NCI-H774 (cell line): ENCODE data around the gene GRM3.

Source experiments
- DNase-seq: peaks from one replicate; lab custom pipeline; 2025; lab: John Stamatoyannopoulos, UW

The GRM3 gene

DNA sequence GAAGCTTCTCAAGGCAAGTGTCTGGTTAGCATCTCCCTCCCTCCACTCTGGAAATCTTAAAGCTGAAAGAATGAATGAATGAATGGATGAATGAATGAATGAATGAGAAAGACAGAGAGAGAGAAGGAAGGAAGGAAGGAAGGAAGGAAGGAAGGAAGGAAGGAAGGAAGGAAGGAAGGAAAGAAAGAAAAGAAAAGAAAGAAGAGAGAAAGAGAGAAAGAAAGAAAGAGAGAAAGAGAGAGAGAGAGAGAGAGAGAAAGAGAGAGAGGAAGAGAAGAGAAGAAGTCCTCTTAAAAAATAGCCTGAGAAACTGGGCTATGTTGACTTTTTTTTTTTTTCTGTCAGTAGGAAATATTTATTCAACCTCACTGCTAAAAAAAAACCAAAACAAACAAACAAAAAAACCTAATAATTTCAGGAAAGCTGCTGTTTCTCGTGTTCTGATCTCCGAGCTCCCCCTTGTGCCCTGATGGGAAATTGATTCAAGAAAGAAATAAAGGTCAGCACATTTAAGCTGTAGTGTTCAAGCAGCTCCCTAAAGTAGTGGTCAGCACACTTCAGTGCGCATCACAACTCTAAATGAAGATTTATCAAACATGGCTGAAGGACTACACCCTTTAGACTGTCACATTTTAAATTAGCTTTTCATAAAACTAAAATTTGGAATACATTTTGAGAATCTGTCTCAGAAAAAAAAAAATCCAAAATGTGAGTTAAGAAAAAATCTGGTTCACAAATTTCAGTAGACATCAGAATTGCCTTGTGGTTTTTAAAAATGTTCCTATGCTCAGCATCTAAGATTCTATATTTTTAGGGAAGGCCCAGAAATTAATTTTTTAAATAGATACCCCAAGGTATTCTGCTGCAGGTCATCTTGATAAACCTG lies 261.5 kb downstream of the GRM3 start:
- peak; percentile 48 for DNase-seq

DNA sequence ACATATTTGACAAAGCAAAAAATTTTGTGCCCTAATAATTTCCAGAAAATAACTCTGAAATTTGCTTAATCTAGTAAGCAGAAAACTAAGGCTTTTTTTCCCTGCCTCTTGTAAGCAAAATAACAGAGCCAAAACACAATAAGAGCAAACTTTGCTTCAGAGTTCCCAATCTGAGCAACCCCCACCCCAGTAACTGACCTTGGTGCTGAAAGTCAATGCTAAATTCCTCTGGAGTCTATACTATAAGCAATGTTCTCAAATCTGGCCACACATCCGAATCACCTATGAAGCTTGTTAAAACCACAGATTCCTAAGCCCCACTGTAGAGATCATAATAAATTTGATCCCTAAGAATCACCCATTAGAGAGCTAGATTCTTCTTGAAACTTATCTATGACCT lies 265.2 kb downstream of the GRM3 start:
- DNase-seq = no peak

- DNase-seq = no peak
These were observed 267.9 kb downstream of the GRM3 start for GRCh38 chr7:86911659-86912058.

- no peak for DNase-seq
These were observed 270.0 kb downstream of the GRM3 start for GRCh38 chr7:86913709-86914108.
